Measurements from ENCODE around the gene OOSP3. TPM values are rescaled to one million over a fixed set of nuclear protein-coding genes. Genes with fewer than 3 reads are reported as not detected.
"Not testable (repeated sequence)": the region's sequence is repeated elsewhere in the genome, so short reads cannot be mapped to it uniquely, and the experiment has no call there.

Gene OOSP3
- total RNA-seq, 1 donor from 2014 or later = not detected

- DNase-seq (ENCODE audit: low spot score) = no peak
Observed at GRCh38 chr11:59842316-59842715, 36.3 kb upstream of the OOSP3 start.

DNA sequence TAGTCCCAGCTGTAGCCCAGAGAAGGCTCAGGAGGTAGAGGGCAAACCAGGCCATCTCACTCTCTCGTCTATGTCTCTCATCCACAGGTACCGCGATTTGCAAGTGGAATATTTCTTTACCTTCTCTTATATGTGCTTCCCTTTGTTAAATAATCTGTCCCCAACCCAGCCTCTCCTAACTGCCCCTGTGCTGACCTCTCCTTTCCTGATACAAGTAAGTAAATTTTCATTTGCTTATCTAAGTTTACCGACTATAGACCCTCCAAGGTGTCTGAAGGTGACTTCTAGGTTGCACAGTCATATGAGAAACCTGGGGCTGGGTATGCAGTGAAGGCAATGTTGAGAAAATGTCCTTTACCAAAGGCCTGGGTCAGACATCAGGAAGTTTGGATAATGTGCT, 33.2 kb upstream of the OOSP3 start, which contains the start of gene CBLIF:
TSS of gene CBLIF (minus strand) at position 101 of the 400 bp plus-strand sequence. CDS start at position 55, 46 bp downstream.
- no peak within 1 kb of the TSS for H3K4me3 Mint-ChIP-seq (ENCODE audit: unreplicated experiment)
- peaks cover 7% of the 10 kb centered on the region for H3K27me3 Mint-ChIP-seq (ENCODE audit: low read depth)
- H3K9me3 Mint-ChIP-seq (ENCODE audit: low read depth) = no peaks in the 10 kb centered on the region
- TF ChIP-seq CTCF (IDR thresholded peaks at IDR 0.05) = no peak
- no peaks in the 10 kb centered on the region for H3K36me3 Mint-ChIP-seq (ENCODE audit: low read depth)
- no peak within 1 kb of the TSS for H3K27ac Mint-ChIP-seq (ENCODE audit: unreplicated experiment)
- no peaks in the 10 kb centered on the region for H3K4me1 Mint-ChIP-seq (ENCODE audit: low read depth)
- DNase-seq (ENCODE audit: low spot score) = no peak

More at GRCh38 chr11:59842316-59842715, 36.3 kb upstream of the OOSP3 start:
- no peak overlapping the region for H3K27ac Mint-ChIP-seq (ENCODE audit: unreplicated experiment)
- no peak overlapping the region for H3K4me3 Mint-ChIP-seq (ENCODE audit: unreplicated experiment)
- TF ChIP-seq CTCF (IDR thresholded peaks at IDR 0.05) = no peak
- no peaks in the 10 kb centered on the region for H3K36me3 Mint-ChIP-seq (ENCODE audit: low read depth)
- H3K9me3 Mint-ChIP-seq (ENCODE audit: low read depth) = no peaks in the 10 kb centered on the region
- no peaks in the 10 kb centered on the region for H3K4me1 Mint-ChIP-seq (ENCODE audit: low read depth)
- peaks cover 10% of the 10 kb centered on the region for H3K27me3 Mint-ChIP-seq (ENCODE audit: low read depth)

DNA sequence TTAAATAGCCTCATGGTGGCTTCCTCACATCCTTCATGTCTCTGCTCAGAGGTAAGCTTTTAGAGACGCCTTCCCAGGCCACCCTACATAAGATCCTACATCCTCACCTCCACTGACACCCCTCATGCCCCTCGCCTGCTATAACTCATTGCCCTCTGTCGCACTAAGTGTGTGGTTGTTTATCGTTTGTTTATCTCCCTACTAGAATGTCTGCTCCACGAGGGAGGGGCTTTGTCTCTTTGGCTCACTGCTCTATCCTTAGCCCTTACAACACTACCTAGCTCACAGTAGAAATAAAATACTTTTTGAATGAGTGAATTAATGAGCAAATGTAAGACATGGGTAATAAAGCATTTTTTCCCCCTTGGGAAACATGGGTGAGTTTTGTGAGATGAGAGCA, 32.0 kb upstream of the OOSP3 start:
- H3K27ac Mint-ChIP-seq (ENCODE audit: unreplicated experiment) = no peak overlapping the region
- no peaks in the 10 kb centered on the region for H3K36me3 Mint-ChIP-seq (ENCODE audit: low read depth)
- no peaks in the 10 kb centered on the region for H3K4me1 Mint-ChIP-seq (ENCODE audit: low read depth)
- H3K9me3 Mint-ChIP-seq (ENCODE audit: low read depth) = no peaks in the 10 kb centered on the region
- no peak overlapping the region for H3K4me3 Mint-ChIP-seq (ENCODE audit: unreplicated experiment)
- DNase-seq (ENCODE audit: low spot score) = no peak
- TF ChIP-seq CTCF (IDR thresholded peaks at IDR 0.05) = no peak
- peaks cover 7% of the 10 kb centered on the region for H3K27me3 Mint-ChIP-seq (ENCODE audit: low read depth)

DNA sequence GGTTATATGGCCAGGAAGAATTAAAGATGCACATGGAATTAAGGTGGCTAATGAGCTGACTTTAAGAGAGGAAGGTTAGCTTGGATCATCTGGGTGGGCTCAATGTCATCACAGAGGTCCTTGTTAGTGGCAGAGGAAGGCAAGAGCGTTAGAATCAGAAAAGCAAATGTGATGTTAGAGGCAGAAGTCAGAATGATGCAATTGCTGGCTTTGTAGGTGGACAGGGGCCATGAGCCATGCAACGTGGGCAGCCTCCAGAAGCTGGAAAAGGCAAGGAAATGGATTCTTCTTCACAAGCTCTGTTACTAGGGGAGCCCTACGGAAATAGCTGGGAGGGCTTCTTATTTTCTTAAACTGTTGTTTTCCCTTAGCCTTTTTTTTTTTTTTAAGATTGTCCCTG, 31.0 kb upstream of the OOSP3 start:
- H3K27ac Mint-ChIP-seq (ENCODE audit: unreplicated experiment) = no peak overlapping the region
- DNase-seq (ENCODE audit: low spot score) = no peak
- no peaks in the 10 kb centered on the region for H3K4me1 Mint-ChIP-seq (ENCODE audit: low read depth)
- no peak for TF ChIP-seq CTCF (IDR thresholded peaks at IDR 0.05)
- H3K4me3 Mint-ChIP-seq (ENCODE audit: unreplicated experiment) = no peak overlapping the region
- H3K36me3 Mint-ChIP-seq (ENCODE audit: low read depth) = no peaks in the 10 kb centered on the region
- H3K9me3 Mint-ChIP-seq (ENCODE audit: low read depth) = no peaks in the 10 kb centered on the region
- peaks cover 3% of the 10 kb centered on the region for H3K27me3 Mint-ChIP-seq (ENCODE audit: low read depth)

- not testable (repeated sequence) for H3K9me3 Mint-ChIP-seq (ENCODE audit: low read depth); H3K27ac Mint-ChIP-seq (ENCODE audit: unreplicated experiment); H3K4me3 Mint-ChIP-seq (ENCODE audit: unreplicated experiment); H3K27me3 Mint-ChIP-seq (ENCODE audit: low read depth); H3K4me1 Mint-ChIP-seq (ENCODE audit: low read depth); H3K36me3 Mint-ChIP-seq (ENCODE audit: low read depth); DNase-seq (ENCODE audit: low spot score)
Observed at GRCh38 chr11:59848439-59848838, 30.1 kb upstream of the OOSP3 start.

- no peak for DNase-seq (ENCODE audit: low spot score)
- no peaks in the 10 kb centered on the region for H3K4me1 Mint-ChIP-seq (ENCODE audit: low read depth)
Observed at GRCh38 chr11:59849129-59849528, 29.5 kb upstream of the OOSP3 start.

DNA sequence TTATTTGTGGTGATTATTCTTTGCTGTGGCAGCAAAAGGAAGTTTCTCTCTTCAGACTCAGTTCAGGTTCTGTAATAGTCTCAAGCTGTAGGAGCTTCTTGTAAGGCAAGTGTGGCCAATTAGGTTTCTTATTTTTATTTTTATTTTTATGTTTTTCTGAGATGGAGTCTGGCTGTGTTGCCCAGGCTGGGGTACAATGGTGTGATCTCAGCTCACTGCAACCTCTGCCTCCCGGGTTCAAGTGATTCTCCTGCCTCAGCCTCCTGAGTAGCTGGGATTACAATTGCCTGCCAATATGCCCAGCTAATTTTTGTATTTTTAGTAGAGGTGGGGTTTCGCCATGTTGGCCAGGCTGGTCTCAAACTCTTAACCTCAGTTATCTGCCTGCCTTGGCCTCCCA, 29.0 kb upstream of the OOSP3 start:
- not testable (repeated sequence) for H3K36me3 Mint-ChIP-seq (ENCODE audit: low read depth); H3K27me3 Mint-ChIP-seq (ENCODE audit: low read depth); H3K4me3 Mint-ChIP-seq (ENCODE audit: unreplicated experiment); H3K9me3 Mint-ChIP-seq (ENCODE audit: low read depth); H3K4me1 Mint-ChIP-seq (ENCODE audit: low read depth); H3K27ac Mint-ChIP-seq (ENCODE audit: unreplicated experiment); DNase-seq (ENCODE audit: low spot score)

More at GRCh38 chr11:59849129-59849528, 29.5 kb upstream of the OOSP3 start:
- Mint-ChIP-seq H3K9me3 (ENCODE audit: low read depth) (no peaks in the 10 kb centered on the region), H3K27me3 (ENCODE audit: low read depth) (peaks cover 2% of the 10 kb centered on the region), H3K27ac (ENCODE audit: unreplicated experiment) (no peak overlapping the region), H3K4me3 (ENCODE audit: unreplicated experiment) (no peak overlapping the region), H3K36me3 (ENCODE audit: low read depth) (no peaks in the 10 kb centered on the region)
- no peak for TF ChIP-seq CTCF (IDR thresholded peaks at IDR 0.05)

- not testable (repeated sequence) for H3K36me3 Mint-ChIP-seq (ENCODE audit: low read depth); H3K4me3 Mint-ChIP-seq (ENCODE audit: unreplicated experiment); H3K9me3 Mint-ChIP-seq (ENCODE audit: low read depth); H3K4me1 Mint-ChIP-seq (ENCODE audit: low read depth); H3K27me3 Mint-ChIP-seq (ENCODE audit: low read depth); DNase-seq (ENCODE audit: low spot score); H3K27ac Mint-ChIP-seq (ENCODE audit: unreplicated experiment)
Observed at GRCh38 chr11:59851416-59851815, 27.2 kb upstream of the OOSP3 start.
